A549 (cell line): Measurements from ENCODE around the gene SPEN.

Experiments used
- BHLHE40 ChIP-seq: IDR thresholded peaks from 2 replicates; pipeline ENCODE4 v1.6.1; 2012; ENCODE audit warnings: low read depth, low read length, inconsistent platforms
- CHD4 ChIP-seq: fragments of 200-600 bp; sonication (generic); IDR thresholded peaks from 2 replicates; pipeline ENCODE4 v1.6.1; 2016; ENCODE audit warnings: antibody characterized with exemption, mild to moderate bottlenecking, borderline replicate concordance
- CTCF ChIP-seq: fragments of >200 bp; sonication (Bioruptor Twin); formaldehyde crosslinking; IDR thresholded peaks from 3 replicates; pipeline ENCODE4 v1.5.1; 2016
- EP300 ChIP-seq, 2 experiments: fragments of >200 bp; sonication (Bioruptor Twin); formaldehyde crosslinking; IDR thresholded peaks; 2 replicates in 1 of 2; 3 replicates in 1 of 2; pipeline ENCODE4 v1.6.1; 2016 to 2017
- HMGXB4 ChIP-seq: fragments of 250-450 bp; sonication (Bioruptor Pico); IDR thresholded peaks from 2 replicates; pipeline ENCODE4 v1.5.0; 2021; ENCODE audit warnings: mild to moderate bottlenecking, moderate library complexity, borderline replicate concordance
- KDM1A ChIP-seq: fragments of 200-600 bp; sonication (generic); IDR thresholded peaks from 2 replicates; pipeline ENCODE4 v1.6.1; 2016; ENCODE audit warnings: low read depth, mild to moderate bottlenecking
- MAFK ChIP-seq: fragments of 450-650 bp; IDR thresholded peaks from 2 replicates; pipeline ENCODE4 v1.6.1; 2014; ENCODE audit not compliant: partially characterized antibody
- MYC ChIP-seq: IDR thresholded peaks from 2 replicates; pipeline ENCODE4 v1.6.1; 2012; ENCODE audit warnings: mild to moderate bottlenecking, inconsistent platforms, low read length, improper control_type of control experiment, borderline replicate concordance
- POLR2A ChIP-seq: IDR thresholded peaks from 2 replicates; pipeline ENCODE4 v1.6.1; 2012; ENCODE audit warnings: mild to moderate bottlenecking, low read length
- REST ChIP-seq: fragments of 200-600 bp; sonication (generic); IDR thresholded peaks from 2 replicates; pipeline ENCODE4 v1.6.1; 2016; ENCODE audit warnings: antibody characterized with exemption, mild to moderate bottlenecking, moderate library complexity
- RFX5 ChIP-seq: fragments of 450-650 bp; IDR thresholded peaks from 2 replicates; pipeline ENCODE4 v1.7.1; 2014; ENCODE audit warnings: antibody characterized with exemption, mild to moderate bottlenecking, moderate library complexity
- SMC3 ChIP-seq: fragments of >200 bp; sonication (Bioruptor Twin); formaldehyde crosslinking; IDR thresholded peaks from 3 replicates; pipeline ENCODE4 v1.6.1; 2018; ENCODE audit warnings: inconsistent platforms
- USF2 ChIP-seq: fragments of 450-650 bp; IDR thresholded peaks from 2 replicates; pipeline ENCODE4 v1.6.1; 2014; ENCODE audit warnings: antibody characterized with exemption

GRCh38 chr1:15847100-15847892 lies at the start of gene SPEN:
- TF ChIP-seq CTCF (no peak), USF2 (no peak), SMC3 (no peak), HMGXB4 (CRISPR knock-in tag) (no peak), RFX5 (no peak), REST (no peak), KDM1A (no peak), POLR2A (peak; percentile 70), MAFK (no peak), MYC (no peak), CHD4 (no peak), BHLHE40 (no peak), EP300 (IDR thresholded peaks at IDR 0.05) (no peak)
